Smooth muscle cell (in vitro differentiated cells): ENCODE results near the gene TNS1. TPM values are rescaled to one million over a fixed set of nuclear protein-coding genes. Genes with fewer than 3 reads are reported as not detected.

Experiments
- DNase-seq: peaks from one replicate; lab custom pipeline; 2025; ENCODE audit not compliant: unreplicated experiment; lab: John Stamatoyannopoulos, UW
- H2AFZ ChIP-seq: fragments of 200-600 bp; sonication (generic); 2 replicates; pipeline ENCODE4 v1.6.0; 2016; ENCODE audit warnings: antibody characterized with exemption, low read depth, mild to moderate bottlenecking
- H3F3A ChIP-seq: fragments of 200-600 bp; sonication (generic); 2 replicates; pipeline ENCODE4 v1.6.0; 2017; ENCODE audit warnings: antibody characterized with exemption, low read depth
- H3K27ac ChIP-seq: fragments of 200-600 bp; sonication (generic); 2 replicates; pipeline ENCODE4 v1.5.1; 2016; ENCODE audit warnings: low read depth, mild to moderate bottlenecking
- H3K27me3 ChIP-seq: fragments of 200-600 bp; sonication (generic); 2 replicates; pipeline ENCODE4 v1.6.1; 2016; ENCODE audit warnings: low read depth, mild to moderate bottlenecking
- H3K36me3 ChIP-seq: fragments of 200-600 bp; sonication (generic); 2 replicates; pipeline ENCODE4 v1.5.1; 2016; ENCODE audit warnings: low read depth
- H3K4me1 ChIP-seq: fragments of 200-600 bp; sonication (generic); 2 replicates; pipeline ENCODE4 v1.5.1; 2016; ENCODE audit warnings: low read depth
- H3K4me2 ChIP-seq: fragments of 200-600 bp; sonication (generic); 2 replicates; pipeline ENCODE4 v1.6.0; 2016; ENCODE audit warnings: mild to moderate bottlenecking
- H3K4me3 ChIP-seq: fragments of 200-600 bp; sonication (generic); 2 replicates; pipeline ENCODE4 v1.5.1; 2016; ENCODE audit warnings: mild to moderate bottlenecking
- H3K79me2 ChIP-seq: fragments of 200-600 bp; sonication (generic); 2 replicates; pipeline ENCODE4 v1.6.0; 2016; ENCODE audit warnings: low read depth, mild to moderate bottlenecking
- H3K9ac ChIP-seq: fragments of 200-600 bp; sonication (generic); 2 replicates; pipeline ENCODE4 v1.6.0; 2016; ENCODE audit warnings: low read depth
- H3K9me3 ChIP-seq: fragments of 200-600 bp; sonication (generic); replicated peaks from 2 replicates; pipeline ENCODE4 v1.5.1; 2016; ENCODE audit warnings: low read depth
- H4K20me1 ChIP-seq: fragments of 200-600 bp; sonication (generic); 2 replicates; pipeline ENCODE4 v1.6.0; 2016; ENCODE audit warnings: low read depth
- CTCF ChIP-seq: fragments of 200-600 bp; sonication (generic); IDR thresholded peaks from 2 replicates; pipeline ENCODE4 v1.5.1; 2017; ENCODE audit warnings: borderline replicate concordance, mild to moderate bottlenecking, antibody characterized with exemption; ENCODE audit not compliant: insufficient read depth, poor library complexity, severe bottlenecking
- WGBS: methylation state at CpG from one replicate; pipeline ENCODE4 v1.1.7; 2016; ENCODE audit warnings: low lambda C conversion rate; 5-methylcytosine and 5-hydroxymethylcytosine counted together
- polyA plus RNA-seq: library from polyadenylated mRNA; unstranded; fragments of >200 nt; fragmentation: Nextera tagmentation; extraction: Ambion mirVana; gene quantifications from 2 replicates; pipeline ENCODE4 v1.2.1, GENCODE V29; 2016
- total RNA-seq: library from RNA; depleted of rRNA; stranded (reverse); fragments of >200 nt; gene quantifications from 2 replicates; pipeline ENCODE4 v1.2.3, GENCODE V29; 2014

Gene TNS1
- total and polyA plus RNA-seq, 2 experiments from 2014 or later: 52.3 to 61.5 TPM

GRCh38 chr2:217790195-217790594, 212.6 kb downstream of the TNS1 start:
- H3K4me2 ChIP-seq: no peak overlapping the region
- H3K27me3 ChIP-seq: no peaks in the 10 kb centered on the region
- no peak for DNase-seq
- no peaks in the 10 kb centered on the region for H4K20me1 ChIP-seq
- H3K9ac ChIP-seq: no peak overlapping the region
- H3K4me1 ChIP-seq: no peaks in the 10 kb centered on the region
- WGBS: 77% methylated on average over 10 of the region's 10 CpGs
- H3K27ac ChIP-seq: peak overlapping the region; percentile 52
- peaks cover 9% of the 10 kb centered on the region for H3F3A ChIP-seq
- no peak for TF ChIP-seq CTCF
- H3K36me3 ChIP-seq: no peaks in the 10 kb centered on the region
- H3K79me2 ChIP-seq: no peaks in the 10 kb centered on the region
- no peak overlapping the region for H2AFZ ChIP-seq
- no peaks in the 10 kb centered on the region for H3K9me3 ChIP-seq
- no peak overlapping the region for H3K4me3 ChIP-seq

GRCh38 chr2:217789736-217790181, 213.0 kb downstream of the TNS1 start:
- 81% methylated on average over 13 of the region's 13 CpGs for WGBS
- H4K20me1 ChIP-seq: no peaks in the 10 kb centered on the region
- H3K36me3 ChIP-seq: no peaks in the 10 kb centered on the region
- H3K4me1 ChIP-seq: no peaks in the 10 kb centered on the region
- no peaks in the 10 kb centered on the region for H3K79me2 ChIP-seq
- no peak for DNase-seq
- no peaks in the 10 kb centered on the region for H3K27me3 ChIP-seq
- no peak for TF ChIP-seq CTCF
- H3K4me2 ChIP-seq: no peak overlapping the region
- peaks cover 9% of the 10 kb centered on the region for H3F3A ChIP-seq
- no peak overlapping the region for H2AFZ ChIP-seq
- no peak overlapping the region for H3K27ac ChIP-seq
- H3K9ac ChIP-seq: no peak overlapping the region
- H3K4me3 ChIP-seq: no peak overlapping the region
- H3K9me3 ChIP-seq: no peaks in the 10 kb centered on the region

- Histone ChIP-seq H4K20me1 (no peaks in the 10 kb centered on the region), H3K9me3 (no peaks in the 10 kb centered on the region), H3K27me3 (no peaks in the 10 kb centered on the region), H3K79me2 (no peaks in the 10 kb centered on the region), H3K4me1 (no peaks in the 10 kb centered on the region), H3K27ac (no peak overlapping the region), H3K4me2 (no peak overlapping the region), H3F3A (peaks cover 9% of the 10 kb centered on the region), H3K9ac (no peak overlapping the region), H3K4me3 (no peak overlapping the region), H3K36me3 (no peaks in the 10 kb centered on the region), H2AFZ (no peak overlapping the region)
- peak; percentile 100 for TF ChIP-seq CTCF
- DNase-seq: peak; percentile 59
- 39% methylated on average over 13 of the region's 15 CpGs for WGBS
Observed at GRCh38 chr2:217789003-217789735, 213.6 kb downstream of the TNS1 start.

GRCh38 chr2:217788669-217789002, 214.2 kb downstream of the TNS1 start:
- no peak overlapping the region for H3K4me2 ChIP-seq
- H2AFZ ChIP-seq: no peak overlapping the region
- 94% methylated on average over 7 of the region's 7 CpGs for WGBS
- H3K4me3 ChIP-seq: no peak overlapping the region
- DNase-seq: no peak
- H3K4me1 ChIP-seq: no peaks in the 10 kb centered on the region
- no peaks in the 10 kb centered on the region for H3K79me2 ChIP-seq
- no peaks in the 10 kb centered on the region for H3K27me3 ChIP-seq
- no peaks in the 10 kb centered on the region for H4K20me1 ChIP-seq
- no peak overlapping the region for H3K9ac ChIP-seq
- TF ChIP-seq CTCF: no peak
- H3K9me3 ChIP-seq: no peaks in the 10 kb centered on the region
- H3K27ac ChIP-seq: no peak overlapping the region
- H3K36me3 ChIP-seq: no peaks in the 10 kb centered on the region
- H3F3A ChIP-seq: peaks cover 9% of the 10 kb centered on the region
